GM21723 (cell line): ENCODE data around the gene AHRR.
A peak's percentile ranks its signal among the peaks of the same experiment; 100 is the strongest.
"Not testable (repeated sequence)": the region's sequence is repeated elsewhere in the genome, so short reads cannot be mapped to it uniquely, and the experiment has no call there.

ENCODE experiments used
- ATAC-seq: cut with Tn5 transposase; IDR thresholded peaks from one replicate; pipeline ENCODE4 v1.9.1; 2021; ENCODE audit warnings: mild to moderate bottlenecking, moderate library complexity; ENCODE audit not compliant: unreplicated experiment

AHRR gene

DNA sequence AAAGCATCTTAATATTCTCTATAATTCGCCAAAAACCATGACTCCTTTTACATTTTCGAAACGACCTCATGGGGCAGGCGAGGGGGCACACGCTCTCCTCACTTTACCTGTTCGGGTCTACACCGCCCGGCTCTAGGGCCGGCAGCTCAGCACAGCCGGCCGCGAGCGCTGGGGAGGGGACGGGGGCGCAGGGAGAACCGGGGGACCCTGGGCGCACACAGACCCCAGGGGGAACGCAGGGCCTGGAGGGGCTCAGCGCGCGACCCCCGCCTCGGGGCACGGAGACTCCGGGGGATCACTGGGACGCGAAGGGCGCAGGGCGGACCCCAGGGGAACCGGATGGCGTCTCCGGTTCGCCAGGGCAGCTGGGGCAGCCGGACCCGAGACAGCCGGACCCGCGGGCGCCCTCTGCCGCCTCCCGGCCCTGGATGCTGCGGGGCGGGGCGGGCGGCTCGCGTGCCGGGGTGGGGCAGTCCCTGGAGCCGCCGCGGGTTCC, at the start of gene AHRR:
TSS of gene AHRR (plus strand) at position 485 of the 496 bp plus-strand sequence. CDS start 22,189 bp downstream, outside the sequence.
- ATAC-seq = peak; percentile 50

DNA sequence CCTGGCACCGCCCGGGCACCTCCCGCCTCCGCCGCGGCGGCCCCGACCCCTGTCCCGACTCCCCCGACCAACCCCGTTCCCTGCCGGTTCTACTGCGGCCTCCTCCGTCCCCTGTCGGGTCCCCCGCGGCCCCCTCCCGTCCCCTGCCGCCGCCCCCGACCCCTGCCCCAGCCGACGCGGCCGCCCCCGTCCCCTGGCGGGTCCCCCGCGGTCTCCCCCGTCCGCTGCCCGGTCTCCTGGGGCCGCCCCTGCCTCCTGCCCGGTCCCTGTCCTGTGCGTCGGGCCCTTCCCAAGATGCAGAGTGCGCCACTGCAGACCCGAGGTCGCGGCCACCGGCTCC, 49.7 kb upstream of the AHRR start:
- peak; percentile 28 for ATAC-seq

DNA sequence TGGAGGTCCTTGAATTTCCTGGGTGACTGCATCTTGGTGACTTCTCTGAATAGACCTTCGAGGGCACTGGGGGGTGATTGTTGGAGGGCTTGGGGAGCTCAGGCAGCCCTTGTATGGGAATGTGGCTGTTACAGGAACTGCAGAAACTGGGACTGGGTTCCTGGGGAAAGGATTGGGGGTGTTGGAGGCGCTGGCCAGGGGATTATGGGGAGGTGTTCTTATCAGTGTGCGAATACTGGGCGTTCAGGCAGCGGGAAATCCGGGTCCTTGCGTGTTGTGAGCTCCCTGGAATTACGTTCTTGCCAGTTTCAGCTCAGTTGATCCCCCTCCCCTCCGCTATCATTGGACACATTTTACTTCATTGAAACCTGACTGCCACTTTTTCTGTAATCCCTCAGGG, 48.4 kb upstream of the AHRR start:
- ATAC-seq = not testable (repeated sequence)

DNA sequence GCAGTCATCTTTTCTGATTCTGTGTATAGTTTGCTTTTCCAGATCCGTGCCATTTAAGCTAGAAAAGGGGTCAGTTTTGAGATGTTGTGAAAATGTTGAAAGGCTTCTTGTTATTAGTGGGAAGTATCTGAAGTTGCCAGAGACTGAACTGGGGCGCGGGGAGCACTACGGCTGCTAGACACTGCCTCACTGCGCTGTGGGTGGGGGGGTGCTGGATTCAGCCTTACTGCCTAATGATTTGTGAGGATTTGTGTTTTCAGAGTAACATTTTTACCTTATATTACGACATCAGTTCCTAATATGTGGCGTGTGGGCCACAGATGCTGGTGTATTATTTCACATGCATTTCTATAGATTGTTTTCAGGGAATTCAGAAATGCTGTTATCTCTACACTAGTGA, 48.0 kb upstream of the AHRR start:
- ATAC-seq = not testable (repeated sequence)

DNA sequence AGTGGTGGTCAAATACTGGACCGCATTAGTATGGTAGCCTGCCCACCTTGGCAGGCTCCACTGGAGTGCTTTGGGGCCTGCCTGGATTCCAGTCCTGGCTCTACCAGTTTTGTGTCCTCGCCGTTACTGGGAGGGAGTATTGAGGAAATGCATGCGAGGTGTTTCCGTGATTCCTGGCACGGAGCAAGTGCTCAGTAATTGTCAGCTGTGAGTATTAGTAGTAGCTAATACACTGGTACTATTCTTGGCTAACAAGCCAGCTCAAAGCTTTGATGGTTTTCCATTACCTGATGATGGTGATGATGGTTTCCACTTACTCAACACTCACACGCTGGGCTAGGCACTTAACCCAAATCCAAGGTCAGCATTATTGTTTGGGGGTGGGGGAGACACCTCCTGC, 47.2 kb upstream of the AHRR start:
- not testable (repeated sequence) for ATAC-seq

DNA sequence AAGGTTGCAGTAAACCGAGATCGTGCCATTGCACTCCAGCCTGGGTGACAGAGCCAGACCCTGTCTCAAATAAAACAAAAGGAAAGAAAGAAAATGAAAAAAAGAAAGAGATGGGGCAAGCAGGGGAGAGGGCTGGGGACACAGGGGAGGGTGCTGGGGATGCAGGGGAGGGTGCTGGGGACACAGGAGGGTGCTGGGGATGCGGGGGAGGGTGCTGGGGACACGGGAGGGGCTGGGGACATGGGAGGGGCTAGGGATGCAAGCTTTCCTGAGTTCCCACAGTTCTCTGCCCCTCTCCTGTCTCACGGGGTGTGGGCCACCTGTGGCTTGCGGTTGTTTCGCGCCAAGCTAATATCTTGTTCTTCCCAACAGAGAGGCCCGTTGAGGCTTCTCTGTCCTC, 42.9 kb upstream of the AHRR start:
- no peak for ATAC-seq

DNA sequence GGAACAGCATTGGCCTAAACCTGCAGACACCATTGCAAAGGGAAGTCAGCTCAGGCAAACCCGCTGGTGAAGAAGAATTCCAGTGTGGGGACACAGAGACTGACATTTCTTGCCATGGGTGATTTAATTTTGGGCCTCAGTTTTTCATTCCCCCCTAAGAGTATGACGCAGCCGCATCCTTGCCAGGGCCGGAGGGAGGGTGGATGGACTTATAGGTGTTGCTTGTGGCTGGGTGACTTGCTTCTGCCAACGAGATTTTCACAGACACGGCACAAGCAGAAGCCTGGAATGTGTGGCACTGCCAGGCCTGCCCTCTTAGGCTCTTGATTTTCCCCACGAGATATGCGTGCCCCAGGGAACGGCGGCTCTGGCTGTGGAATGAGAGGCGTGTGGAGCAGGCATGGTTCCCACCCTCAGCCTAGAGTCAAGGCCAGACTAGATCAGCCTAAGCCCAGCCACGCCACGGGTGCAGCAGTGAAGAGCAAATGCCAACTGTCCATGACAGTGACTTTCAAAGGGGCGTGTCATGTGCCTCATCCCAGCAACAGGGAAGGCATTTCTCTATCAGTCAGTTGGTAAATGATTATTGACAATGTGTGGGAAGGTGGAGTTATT, 42.4 kb upstream of the AHRR start:
- ATAC-seq = not testable (repeated sequence)

DNA sequence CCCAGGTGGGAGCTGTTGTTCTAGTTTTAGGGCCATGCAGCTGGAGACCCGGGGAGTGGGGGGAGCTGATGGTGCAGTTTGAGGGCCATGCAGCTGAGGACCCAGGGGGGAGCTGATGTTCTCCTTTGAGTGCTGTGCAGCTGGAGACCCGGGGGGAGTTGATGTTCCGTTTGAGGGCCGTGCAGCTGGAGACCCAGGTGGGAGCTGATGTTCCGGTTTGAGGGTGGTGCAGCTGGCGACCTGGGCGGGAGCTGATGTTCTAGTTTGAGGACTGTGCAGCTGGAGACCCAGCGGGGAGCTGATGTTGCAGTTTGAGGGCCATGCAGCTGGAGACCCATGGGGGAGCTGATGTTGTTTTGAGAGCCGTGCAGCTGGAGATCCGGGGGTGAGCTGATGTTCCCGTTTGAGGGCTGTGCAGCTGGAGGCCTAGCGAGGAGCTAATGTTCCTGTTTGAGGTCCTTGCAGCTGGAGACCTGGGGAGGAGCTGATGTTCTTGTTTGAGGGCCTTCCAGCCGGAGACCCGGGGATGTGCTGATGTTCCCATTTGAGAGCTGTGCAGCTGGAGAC, 35.4 kb upstream of the AHRR start:
- no peak for ATAC-seq

DNA sequence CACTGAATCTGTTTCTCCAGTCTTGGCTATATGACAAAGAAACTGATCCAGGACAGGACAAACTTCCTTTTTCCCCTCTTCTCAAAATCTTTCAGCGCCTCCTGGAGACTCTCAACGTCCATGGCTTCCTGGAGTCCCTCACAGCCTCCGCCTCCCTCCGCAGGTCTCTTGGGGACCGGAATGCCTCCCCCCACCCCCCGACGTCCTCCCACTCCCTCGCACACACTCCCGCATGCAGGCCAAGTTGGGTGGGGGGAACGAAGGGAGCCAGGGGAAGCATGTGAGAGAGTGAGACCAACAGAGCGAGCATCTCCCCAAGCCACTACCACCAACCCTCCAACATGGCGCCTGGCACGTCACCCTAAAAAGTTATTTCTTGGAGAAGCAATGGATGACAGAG, 31.3 kb upstream of the AHRR start:
- not testable (repeated sequence) for ATAC-seq

DNA sequence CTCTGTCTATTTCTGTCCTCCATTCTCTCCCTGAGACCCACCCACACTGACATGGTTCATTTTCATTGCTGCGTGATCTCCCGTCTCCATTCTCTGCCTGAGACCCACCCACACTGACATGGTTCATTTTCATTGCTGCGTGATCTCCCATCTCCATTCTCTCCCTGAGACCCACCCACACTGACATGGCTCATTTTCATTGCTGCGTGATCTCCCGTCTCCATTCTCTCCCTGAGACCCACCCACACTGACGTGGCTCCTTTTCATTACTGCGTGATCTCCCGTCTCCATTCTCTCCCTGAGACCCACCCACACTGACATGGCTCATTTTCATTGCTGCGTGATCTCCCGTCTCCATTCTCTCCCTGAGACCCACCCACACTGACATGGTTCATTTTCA, 30.2 kb upstream of the AHRR start:
- not testable (repeated sequence) for ATAC-seq

DNA sequence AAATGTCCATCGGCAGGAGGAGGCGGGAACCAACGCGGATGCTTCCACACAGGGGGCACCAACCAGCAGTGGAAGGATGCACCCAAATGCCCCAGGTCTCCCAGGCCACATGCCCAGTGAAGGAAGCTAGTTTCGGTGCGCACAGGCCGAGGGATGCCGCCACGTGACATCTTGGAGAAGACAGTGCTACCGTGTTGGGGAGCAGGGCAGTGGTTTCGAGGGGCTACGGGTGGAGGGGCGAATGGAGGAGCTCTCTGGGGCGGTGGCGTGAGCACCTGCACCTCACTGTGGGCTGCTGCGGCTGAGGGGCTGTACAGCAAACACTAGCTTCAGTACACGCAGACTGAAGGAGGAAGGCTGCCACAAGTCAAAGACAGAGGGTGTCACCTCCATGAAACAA, 26.7 kb upstream of the AHRR start:
- ATAC-seq = not testable (repeated sequence)

DNA sequence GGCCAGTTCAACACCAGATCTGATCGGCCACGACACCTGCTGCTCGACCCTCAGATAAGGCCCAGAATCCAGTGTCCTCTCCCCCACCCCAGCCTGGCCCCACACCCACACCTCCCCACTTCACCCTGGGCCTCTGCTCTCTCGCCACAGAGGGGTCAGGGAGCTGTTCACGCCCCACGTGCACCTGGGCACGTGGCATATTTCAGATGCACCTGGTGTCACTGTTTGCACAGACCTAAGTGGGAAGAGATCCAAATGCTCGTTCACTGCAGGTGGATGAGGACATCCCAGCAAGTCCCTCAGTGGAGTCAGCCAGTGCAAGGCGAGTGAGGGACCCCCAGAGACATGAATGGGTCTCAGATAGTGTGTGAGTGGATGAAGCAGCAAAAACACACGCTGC, 25.3 kb upstream of the AHRR start:
- ATAC-seq = not testable (repeated sequence)

DNA sequence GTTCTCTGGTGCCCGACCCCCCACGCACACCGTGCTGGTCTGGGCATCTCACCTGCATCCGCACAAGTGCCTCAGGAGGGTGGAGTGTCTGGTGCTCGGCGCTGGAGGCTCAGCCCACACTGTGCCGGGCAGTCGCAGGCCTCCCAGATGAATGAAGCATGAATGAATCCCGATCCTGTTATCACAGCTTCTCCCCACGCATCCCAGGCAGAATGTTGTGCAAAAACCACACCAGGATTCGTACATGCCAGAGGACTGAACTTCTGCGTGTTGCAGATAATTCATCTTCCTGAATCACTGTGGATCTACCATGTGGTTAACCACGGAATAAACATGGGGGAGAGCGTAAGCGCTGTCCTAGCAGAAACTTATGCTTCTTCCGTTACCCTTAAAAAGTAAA, 24.6 kb upstream of the AHRR start:
- not testable (repeated sequence) for ATAC-seq

DNA sequence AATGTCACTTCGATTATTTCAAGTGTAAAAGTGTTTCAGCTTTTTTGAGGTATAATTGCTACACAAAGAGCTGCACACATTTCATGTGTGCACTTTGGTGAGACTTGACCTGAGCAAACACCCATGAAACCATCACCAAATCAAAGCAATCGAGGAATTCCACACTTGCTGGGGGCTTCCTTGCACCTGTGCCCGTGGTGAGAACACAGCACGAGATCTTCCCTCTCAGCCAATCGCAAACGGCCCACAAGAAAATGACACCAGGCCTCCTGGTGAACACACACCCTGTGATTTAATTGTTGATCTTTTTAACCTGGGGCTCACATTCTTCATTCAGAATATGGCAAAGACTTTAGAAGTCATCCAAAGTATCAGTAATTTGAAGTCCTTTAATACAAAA, 24.1 kb upstream of the AHRR start:
- ATAC-seq = not testable (repeated sequence)

DNA sequence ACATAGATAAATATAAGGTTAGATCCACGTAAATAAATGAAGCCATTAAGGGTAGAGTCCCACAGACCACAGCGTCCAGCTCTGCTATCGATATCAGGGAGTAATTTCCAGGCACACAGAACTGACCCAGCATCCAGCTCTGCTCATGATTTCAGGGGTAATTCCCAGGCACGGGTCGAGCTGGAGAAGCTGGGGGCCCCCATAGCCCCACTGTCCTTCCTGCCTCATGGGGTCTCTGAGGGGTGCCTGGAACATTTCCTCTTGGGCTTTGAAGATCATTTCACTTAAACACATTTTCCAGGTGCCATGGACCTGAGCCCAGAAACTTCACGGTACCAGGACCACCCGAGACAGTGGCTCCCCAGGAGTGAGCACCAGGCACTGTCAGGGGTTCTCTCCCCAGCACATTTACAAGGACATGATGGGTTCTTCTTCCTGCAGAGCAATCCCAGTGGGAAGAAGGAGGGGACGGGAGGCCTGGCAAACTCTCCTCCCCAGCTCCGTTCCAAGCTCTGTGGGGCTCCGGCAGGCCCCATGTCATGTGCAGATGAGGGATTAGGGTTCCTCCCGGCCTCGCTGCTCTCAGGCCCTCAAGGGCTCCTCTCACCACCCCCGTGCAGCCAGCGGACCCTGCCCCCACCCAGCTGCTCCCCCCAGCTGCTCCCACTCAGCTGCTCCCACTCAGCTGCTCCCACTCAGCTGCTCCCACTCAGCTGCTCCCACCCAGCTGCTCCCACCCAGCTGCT, 23.4 kb upstream of the AHRR start:
- ATAC-seq = not testable (repeated sequence)

DNA sequence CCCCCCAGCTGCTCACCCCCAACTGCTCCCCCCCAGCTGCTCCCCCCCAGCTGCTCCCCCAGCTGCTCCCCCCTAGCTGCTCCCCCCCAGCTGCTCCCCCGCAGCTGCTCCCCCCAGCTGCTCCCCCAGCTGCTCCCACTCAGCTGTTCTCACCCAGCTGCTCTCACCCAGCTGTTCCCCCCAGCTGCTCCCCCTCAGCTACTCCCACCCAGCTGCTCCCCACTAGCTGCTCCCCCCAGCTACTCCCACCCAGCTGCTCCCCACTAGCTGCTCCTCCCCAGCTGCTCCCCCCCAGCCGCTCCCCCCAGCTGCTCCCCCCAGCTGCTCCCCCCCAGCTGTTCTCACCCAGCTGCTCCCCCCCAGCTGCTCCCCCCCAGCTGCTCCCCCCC, 22.8 kb upstream of the AHRR start:
- ATAC-seq = no peak

DNA sequence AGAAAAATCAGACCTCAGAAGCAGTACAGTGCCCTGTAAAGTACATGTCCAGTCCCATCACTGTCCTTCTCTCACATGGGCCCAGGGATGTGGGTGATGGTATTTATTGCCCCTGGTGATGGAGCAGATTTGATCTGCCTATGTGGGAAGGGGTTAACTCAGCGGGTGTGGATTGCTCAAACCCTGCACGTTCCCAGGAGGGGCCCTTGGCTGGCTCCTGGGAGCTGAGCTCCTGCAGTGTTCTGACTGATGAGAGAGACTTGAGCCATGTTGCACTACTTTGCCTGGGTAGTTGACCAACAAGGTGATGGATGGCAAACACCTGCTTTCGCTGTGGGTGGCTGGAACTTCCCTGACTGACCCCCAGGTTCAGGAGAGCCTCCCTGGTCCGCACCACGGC, 21.6 kb upstream of the AHRR start:
- not testable (repeated sequence) for ATAC-seq

DNA sequence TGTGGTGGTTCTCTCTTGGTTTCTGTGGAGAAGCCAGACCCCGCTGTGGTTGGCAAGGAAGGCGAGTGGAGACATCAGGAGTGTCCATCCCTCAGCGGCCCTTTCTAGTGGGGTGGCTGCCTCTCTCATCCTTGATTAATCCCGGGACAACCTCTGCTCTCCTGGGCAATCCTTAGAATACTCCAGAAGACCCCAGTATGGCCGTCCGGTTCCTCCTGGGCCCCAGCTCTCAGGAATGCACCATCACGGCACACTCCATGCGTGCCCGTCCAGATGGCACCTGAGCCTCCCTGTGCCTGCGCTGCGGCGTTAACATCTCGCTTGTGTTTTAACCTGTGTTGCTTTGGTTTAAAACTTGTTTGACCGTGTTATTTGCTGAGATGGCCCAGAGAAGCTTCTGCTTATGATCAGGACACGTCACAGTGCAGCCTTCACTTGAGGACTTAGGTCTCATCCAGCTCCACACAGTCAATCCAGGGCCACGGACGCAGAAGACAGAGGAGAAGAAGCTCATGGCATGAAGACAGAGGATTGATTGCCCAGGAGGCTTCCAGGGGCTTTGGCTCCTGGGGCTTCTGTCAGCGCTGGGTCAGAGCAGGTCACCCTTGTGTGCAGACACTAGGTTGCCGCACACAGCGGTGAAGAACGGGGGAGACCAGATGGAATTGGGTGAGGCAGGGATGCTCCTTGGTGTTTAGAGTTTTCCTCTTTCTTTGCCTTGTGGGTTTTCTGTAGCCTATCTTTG, 20.7 kb upstream of the AHRR start:
- ATAC-seq = not testable (repeated sequence)

DNA sequence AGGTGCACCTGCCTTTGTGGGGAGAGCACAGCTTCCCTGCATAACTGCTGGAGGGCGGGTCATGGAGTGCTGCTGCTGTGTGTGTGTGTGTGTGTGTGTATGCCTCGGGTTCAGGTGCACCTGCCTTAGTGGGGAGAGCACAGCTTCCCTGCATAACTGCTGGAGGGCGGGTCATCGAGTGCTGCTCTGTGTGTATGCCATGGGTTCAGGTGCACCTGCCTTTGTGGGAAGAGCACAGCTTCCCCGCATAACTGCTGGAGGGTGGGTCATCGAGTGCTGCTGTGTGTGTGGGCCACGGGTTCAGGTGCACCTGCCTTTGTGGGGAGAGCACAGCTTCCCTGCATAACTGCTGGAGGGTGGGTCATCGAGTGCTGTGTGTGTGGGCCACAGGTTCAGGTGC, 19.1 kb upstream of the AHRR start:
- not testable (repeated sequence) for ATAC-seq

DNA sequence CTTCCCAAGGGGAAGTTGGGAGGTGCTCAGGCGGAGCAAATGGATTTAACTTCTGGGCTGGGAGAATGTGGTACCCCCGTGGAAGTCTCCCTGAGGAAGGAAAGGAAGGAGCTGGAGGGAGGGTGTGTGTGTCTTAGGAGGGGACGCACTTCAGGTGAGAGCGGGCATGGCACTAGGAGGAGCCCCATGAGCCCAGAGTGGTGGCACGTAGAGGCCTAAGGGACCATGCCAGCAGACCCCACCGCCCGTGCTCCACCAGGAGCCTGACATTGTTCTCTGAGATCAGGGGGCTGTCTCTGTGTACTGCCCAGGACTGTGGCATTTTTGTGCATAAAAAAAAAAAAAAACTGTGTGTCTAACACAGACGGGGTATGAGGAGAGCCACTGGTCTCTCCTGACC, 18.5 kb upstream of the AHRR start:
- no peak for ATAC-seq

DNA sequence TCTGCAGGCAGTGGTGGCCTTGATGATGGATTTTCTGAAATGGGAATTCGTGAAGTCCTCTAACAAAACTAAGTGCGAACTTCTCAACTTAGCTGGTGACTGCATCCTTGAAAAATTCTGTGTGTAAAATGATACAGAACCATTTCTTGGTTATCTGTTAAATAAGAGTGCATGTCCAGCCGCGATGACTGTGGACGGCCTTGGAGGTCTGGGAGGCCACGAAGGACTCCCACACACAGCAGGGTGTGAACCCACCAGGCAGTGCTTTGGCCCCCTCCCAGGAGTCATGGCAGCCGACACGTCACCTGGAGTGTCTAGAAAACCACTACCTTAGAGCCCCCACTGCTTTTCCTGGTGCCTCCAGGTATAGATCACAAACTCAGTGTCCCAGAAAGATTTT, 17.8 kb upstream of the AHRR start:
- ATAC-seq = not testable (repeated sequence)
